GM19395 (cell line): ENCODE measurements around the gene CCDC134.

Experiments used
- ATAC-seq: cut with Tn5 transposase; IDR thresholded peaks from one replicate; pipeline ENCODE4 v1.9.1; 2021; ENCODE audit warnings: mild to moderate bottlenecking, moderate library complexity; ENCODE audit not compliant: unreplicated experiment

The CCDC134 gene

DNA sequence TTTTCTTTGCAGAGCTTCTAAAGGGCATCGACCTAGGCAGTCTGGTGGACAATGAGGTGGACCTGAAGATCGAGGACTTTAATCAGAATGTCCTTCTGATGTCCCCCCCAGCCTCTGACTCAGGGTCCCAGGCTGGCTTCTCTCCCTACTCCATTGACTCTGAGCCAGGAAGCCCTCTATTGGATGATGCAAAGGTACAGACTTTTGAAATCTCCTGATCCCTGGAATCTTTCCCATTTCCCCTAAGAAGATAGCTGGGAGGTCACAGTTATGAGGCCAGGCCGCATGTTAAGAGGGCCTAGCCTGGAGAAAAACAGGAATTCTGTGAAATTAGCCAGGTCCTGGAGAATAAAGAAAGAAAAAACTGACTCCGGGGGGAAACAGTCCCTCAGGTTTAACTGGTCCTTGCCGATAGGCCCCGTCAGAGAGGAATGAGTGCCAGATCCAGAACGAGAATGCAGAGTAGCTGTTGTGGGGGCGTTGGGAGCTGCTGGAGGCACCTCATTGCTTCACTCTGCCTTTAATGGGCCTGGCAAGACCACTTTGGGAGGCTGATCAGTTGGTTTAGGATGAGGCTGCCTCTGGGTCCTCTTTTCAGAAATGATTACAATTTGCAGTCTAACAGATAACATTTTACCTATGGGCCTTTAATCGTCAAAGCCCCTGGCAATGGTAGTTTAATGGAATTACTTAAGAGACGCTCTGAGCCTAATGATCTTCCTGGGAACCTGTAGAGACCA, 75.2 kb downstream of the CCDC134 start:
- ATAC-seq, result no peak
